GM12878 (cell line): Measurements from ENCODE around the gene CCDC88C. TPM values are rescaled to one million over a fixed set of nuclear protein-coding genes. Genes with fewer than 3 reads are reported as not detected.

ENCODE experiments used
- ATAC-seq: fragments of 200-7000 bp; cut with Tn5 transposase; 3 replicates; pipeline ENCODE4 v1.9.1; 2020; ENCODE audit warnings: mild to moderate bottlenecking, moderate library complexity
- BruUV-seq: library from RNA; stranded (reverse); fragments of 400-500 nt; replicated peaks from 2 replicates; lab custom pipeline; 2021; lab: Mats Ljungman, UMichigan
- CTCF ChIA-PET: fragments of 300-600 bp; sonication (Branson Sonifier 250); formaldehyde crosslinking; extraction: SDS; loops from one replicate; lab custom pipeline; 2021; ENCODE audit warnings: inconsistent platforms; lab: Yijun Ruan, JAX
- POLR2A ChIA-PET: fragments of 350-600 bp; formaldehyde crosslinking; extraction: SDS; loops from one replicate; lab custom pipeline; 2021; ENCODE audit warnings: inconsistent platforms; lab: Charles Lee
- RAD21 ChIA-PET: fragments of 300-600 bp; sonication (Branson Sonifier 250); formaldehyde crosslinking; loops from one replicate; lab custom pipeline; 2023; ENCODE audit warnings: antibody characterized with exemption; ENCODE audit not compliant: unreplicated experiment; lab: Charles Lee
- SMC1A ChIA-PET: fragments of 300-600 bp; sonication (Branson Sonifier 250); formaldehyde crosslinking; loops from one replicate; lab custom pipeline; 2023; ENCODE audit not compliant: unreplicated experiment, uncharacterized antibody; lab: Charles Lee
- DNase-seq: peaks from one replicate; pipeline ENCODE4 v3.0.0-alpha.2; 2011; ENCODE audit warnings: low read depth, low spot score
- FAIRE-seq: peaks from 3 replicates; lab custom pipeline; 2011; peaks lifted over from hg19 to GRCh38; lab: Jason Lieb, UNC
- H2AFZ ChIP-seq: 2 replicates; pipeline ENCODE4 v1.6.0; 2011; ENCODE audit warnings: low read depth, low read length, control low read depth; ENCODE audit not compliant: control insufficient read depth
- H3K27ac ChIP-seq: 2 replicates; pipeline ENCODE4 v1.5.1; 2011; ENCODE audit warnings: control low read depth; ENCODE audit not compliant: control insufficient read depth, insufficient read depth
- H3K27me3 ChIP-seq, 2 experiments: replicated peaks in 1 of 2; 2 replicates each; pipeline versions ENCODE4 v1.6.0 to v1.6.1; 2011; ENCODE audit warnings: low read length in 1 of 2; ENCODE audit not compliant: control insufficient read depth in 2 of 2, insufficient read depth in 2 of 2
- H3K36me3 ChIP-seq, 2 experiments: 2 replicates each; pipeline ENCODE4 v1.5.1; 2011; ENCODE audit warnings: low read length in 1 of 2; ENCODE audit not compliant: control insufficient read depth in 2 of 2, insufficient read depth in 2 of 2
- H3K4me1 ChIP-seq: 2 replicates; pipeline ENCODE4 v1.6.1; 2011; ENCODE audit warnings: mild to moderate bottlenecking, low read length, moderate library complexity, mixed read lengths; ENCODE audit not compliant: control insufficient read depth, insufficient read depth
- H3K4me2 ChIP-seq: 2 replicates; pipeline ENCODE4 v1.6.0; 2011; ENCODE audit warnings: control low read depth; ENCODE audit not compliant: control insufficient read depth, insufficient read depth
- H3K4me3 ChIP-seq: fragments of 200-600 bp; sonication (generic); 2 replicates; pipeline ENCODE4 v1.5.1; 2016
- H3K79me2 ChIP-seq: 2 replicates; pipeline ENCODE4 v1.6.0; 2011; ENCODE audit warnings: low read length; ENCODE audit not compliant: control insufficient read depth, insufficient read depth
- H3K9ac ChIP-seq: 2 replicates; pipeline ENCODE4 v1.8.0; 2011; ENCODE audit warnings: low read length, control low read depth, mixed read lengths; ENCODE audit not compliant: control insufficient read depth, insufficient read depth
- H3K9me3 ChIP-seq: replicated peaks from 3 replicates; pipeline ENCODE4 v1.5.1; 2011; ENCODE audit warnings: mild to moderate bottlenecking, low read length; ENCODE audit not compliant: control insufficient read depth, insufficient read depth
- H4K20me1 ChIP-seq: 2 replicates; pipeline ENCODE4 v1.6.0; 2011; ENCODE audit not compliant: control insufficient read depth, insufficient read depth
- GABPA ChIP-seq: IDR thresholded peaks from 2 replicates; pipeline ENCODE4 v1.6.1; 2014; ENCODE audit warnings: antibody characterized with exemption, low read depth, mild to moderate bottlenecking, inconsistent platforms
- KAT2A ChIP-seq: conservative IDR thresholded peaks from 2 replicates; pipeline ENCODE4 v1.6.1; 2011; ENCODE audit warnings: low read depth, low read length; ENCODE audit not compliant: control insufficient read depth
- RAD51 ChIP-seq: fragments of 450-650 bp; IDR thresholded peaks from 2 replicates; pipeline ENCODE4 v1.6.1; 2016; ENCODE audit warnings: moderate library complexity, mild to moderate bottlenecking, inconsistent platforms
- SMAD1 ChIP-seq: fragments of 450-650 bp; IDR thresholded peaks from 2 replicates; pipeline ENCODE4 v1.6.1; 2018; ENCODE audit warnings: mild to moderate bottlenecking, low read depth; ENCODE audit not compliant: partially characterized antibody
- SMC3 ChIP-seq: IDR thresholded peaks from 2 replicates; pipeline ENCODE4 v1.6.1; 2011; ENCODE audit warnings: low read length, improper control_type of control experiment, borderline replicate concordance
- ZNF207 ChIP-seq: fragments of 450-650 bp; IDR thresholded peaks from 2 replicates; pipeline ENCODE4 v1.6.1; 2014; ENCODE audit warnings: antibody characterized with exemption, mild to moderate bottlenecking, borderline replicate concordance
- WGBS: methylation state at CpG from one replicate; pipeline ENCODE4 v1.1.6; 2016; ENCODE audit warnings: low lambda C conversion rate; ENCODE audit not compliant: insufficient replicate concordance, insufficient coverage; ENCODE audit errors: missing lambda C conversion rate; 5-methylcytosine and 5-hydroxymethylcytosine counted together
- in situ Hi-C: fragments of 300-500 bp; cut with MboI; formaldehyde crosslinking; loops from 9 replicates; pipeline ENCODE4 v1.14.3; 2018; ENCODE audit warnings: mixed read lengths
- intact Hi-C: fragments of 100-400 bp; cut with micrococcal nuclease; formaldehyde crosslinking; loops from one replicate; pipeline ENCODE4 v1.14.2; 2022; ENCODE audit not compliant: unreplicated experiment
- polyA plus RNA-seq, 11 experiments: library from polyadenylated mRNA; depleted of rRNA in 4 of 11; unstranded in 6 of 11; stranded (reverse) in 5 of 11; fragments of >200 nt; fragmentation: Nextera tagmentation in 4 of 11; fragmentation: Illumina TruSeq in 1 of 11; extraction: Ambion mirVana in 4 of 11; extraction: Trizol in 1 of 11; gene quantifications; 1 replicate in 1 of 11; 2 replicates in 10 of 11; pipeline versions ENCODE4 v1.2.1 to v1.2.3, GENCODE V29; 2011 to 2016; ENCODE audit warnings: inconsistent platforms in 2 of 11, missing spikeins in 2 of 11, low read depth in 1 of 11
- total RNA-seq, 4 experiments: library from RNA; depleted of rRNA in 3 of 4; stranded (reverse); fragments of >200 nt in 3 of 4; fragmentation: Illumina TruSeq in 1 of 4; extraction: Trizol in 1 of 4; gene quantifications; 2 replicates each; pipeline versions ENCODE4 v1.2.1 to v1.2.3, GENCODE V29; 2013 to 2021
- TF ChIP-seq, protein P1 (sequence below): fragments of 450-650 bp; IDR thresholded peaks from 2 replicates; pipeline ENCODE4 v1.6.1; 2014; ENCODE audit warnings: mild to moderate bottlenecking
- TF ChIP-seq, protein P2 (sequence below): fragments of 450-650 bp; IDR thresholded peaks from 2 replicates; pipeline ENCODE4 v1.6.1; 2018; ENCODE audit warnings: borderline replicate concordance, mild to moderate bottlenecking; ENCODE audit not compliant: partially characterized antibody

CCDC88C gene
- total and polyA plus RNA-seq, 10 of the 15 experiments (the other 5 are each of a cell fraction or from before 2014, with no cell fraction given), result 4.0 to 79.6 (median 36.6) TPM

DNA sequence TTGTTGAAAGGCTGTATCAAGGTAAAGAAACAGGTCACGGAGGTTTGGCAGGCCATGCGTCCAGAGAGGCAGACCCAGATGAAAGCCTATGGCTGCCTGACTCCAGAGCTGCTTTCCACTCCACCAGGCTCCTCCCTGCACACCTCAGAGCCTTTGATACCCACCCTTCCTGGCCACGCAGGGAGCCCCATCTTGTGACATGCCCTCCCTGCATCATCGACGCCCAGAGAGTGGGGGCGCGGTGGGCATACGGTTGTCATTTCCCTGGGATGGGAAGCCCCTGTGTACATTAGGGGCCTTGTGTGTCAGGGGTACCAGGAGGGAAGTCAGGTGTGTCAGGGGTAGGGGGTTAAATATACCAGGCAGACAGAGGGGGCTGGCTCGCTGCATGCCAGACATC, 142.8 kb downstream of the CCDC88C start:
- no peaks in the 10 kb centered on the region for H3K27me3 ChIP-seq
- TF ChIP-seq GABPA (no peak), KAT2A (no peak), SMC3 (no peak), RAD51 (no peak), SMAD1 (no peak), ZNF207 (no peak)
- TF ChIP-seq, protein P1, sequence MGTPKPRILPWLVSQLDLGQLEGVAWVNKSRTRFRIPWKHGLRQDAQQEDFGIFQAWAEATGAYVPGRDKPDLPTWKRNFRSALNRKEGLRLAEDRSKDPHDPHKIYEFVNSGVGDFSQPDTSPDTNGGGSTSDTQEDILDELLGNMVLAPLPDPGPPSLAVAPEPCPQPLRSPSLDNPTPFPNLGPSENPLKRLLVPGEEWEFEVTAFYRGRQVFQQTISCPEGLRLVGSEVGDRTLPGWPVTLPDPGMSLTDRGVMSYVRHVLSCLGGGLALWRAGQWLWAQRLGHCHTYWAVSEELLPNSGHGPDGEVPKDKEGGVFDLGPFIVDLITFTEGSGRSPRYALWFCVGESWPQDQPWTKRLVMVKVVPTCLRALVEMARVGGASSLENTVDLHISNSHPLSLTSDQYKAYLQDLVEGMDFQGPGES, result no peak
- TF ChIP-seq, protein P2, sequence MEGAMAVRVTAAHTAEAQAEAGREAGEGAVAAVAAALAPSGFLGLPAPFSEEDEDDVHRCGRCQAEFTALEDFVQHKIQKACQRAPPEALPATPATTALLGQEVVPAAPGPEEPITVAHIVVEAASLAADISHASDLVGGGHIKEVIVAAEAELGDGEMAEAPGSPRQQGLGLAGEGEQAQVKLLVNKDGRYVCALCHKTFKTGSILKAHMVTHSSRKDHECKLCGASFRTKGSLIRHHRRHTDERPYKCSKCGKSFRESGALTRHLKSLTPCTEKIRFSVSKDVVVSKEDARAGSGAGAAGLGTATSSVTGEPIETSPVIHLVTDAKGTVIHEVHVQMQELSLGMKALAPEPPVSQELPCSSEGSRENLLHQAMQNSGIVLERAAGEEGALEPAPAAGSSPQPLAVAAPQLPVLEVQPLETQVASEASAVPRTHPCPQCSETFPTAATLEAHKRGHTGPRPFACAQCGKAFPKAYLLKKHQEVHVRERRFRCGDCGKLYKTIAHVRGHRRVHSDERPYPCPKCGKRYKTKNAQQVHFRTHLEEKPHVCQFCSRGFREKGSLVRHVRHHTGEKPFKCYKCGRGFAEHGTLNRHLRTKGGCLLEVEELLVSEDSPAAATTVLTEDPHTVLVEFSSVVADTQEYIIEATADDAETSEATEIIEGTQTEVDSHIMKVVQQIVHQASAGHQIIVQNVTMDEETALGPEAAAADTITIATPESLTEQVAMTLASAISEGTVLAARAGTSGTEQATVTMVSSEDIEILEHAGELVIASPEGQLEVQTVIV, result no peak
- TF ChIP-seq, all 136 proteins: peak for 0
- no peaks in the 10 kb centered on the region for H4K20me1 ChIP-seq
- no peak overlapping the region for H2AFZ ChIP-seq
- H3K36me3 ChIP-seq, result peaks cover 30 to 42% of the 10 kb centered on the region in 2 experiments
- intact Hi-C loops, result no loop called here
- no peak overlapping the region for H3K4me2 ChIP-seq
- ChIA-PET SMC1A (interaction anchor here (0.5 to 1.6 kb wide), 2 partner anchors 98 to 571 kb away, joined by 3 to 5 read pairs; no protein-coding TSS in a partner anchor), RAD21 (interaction anchor here (1.4 kb wide), 1 partner anchor 11 kb away, joined by 5 read pairs; no protein-coding TSS in a partner anchor), POLR2A (no interaction called here), CTCF (interaction anchor here (1.2 kb wide), 1 partner anchor 97 kb away, joined by 4 read pairs; no protein-coding TSS in a partner anchor)
- BruUV-seq, result no TSS peak
- in situ Hi-C loops, result no loop called here
- DNase-seq (no peak), ATAC-seq (no peak), FAIRE-seq (no peak)
- H3K4me1 ChIP-seq, result no peaks in the 10 kb centered on the region
- over 99% methylated on average over 9 of the region's 9 CpGs for WGBS
- no peak overlapping the region for H3K27ac ChIP-seq
- no peak overlapping the region for H3K9ac ChIP-seq
- H3K4me3 ChIP-seq, result no peak overlapping the region
- no peaks in the 10 kb centered on the region for H3K79me2 ChIP-seq
- H3K9me3 ChIP-seq, result no peaks in the 10 kb centered on the region
